ENCODE results near the gene AOPEP.
A peak's percentile ranks its signal among the peaks of the same experiment; 100 is the strongest.

DNA sequence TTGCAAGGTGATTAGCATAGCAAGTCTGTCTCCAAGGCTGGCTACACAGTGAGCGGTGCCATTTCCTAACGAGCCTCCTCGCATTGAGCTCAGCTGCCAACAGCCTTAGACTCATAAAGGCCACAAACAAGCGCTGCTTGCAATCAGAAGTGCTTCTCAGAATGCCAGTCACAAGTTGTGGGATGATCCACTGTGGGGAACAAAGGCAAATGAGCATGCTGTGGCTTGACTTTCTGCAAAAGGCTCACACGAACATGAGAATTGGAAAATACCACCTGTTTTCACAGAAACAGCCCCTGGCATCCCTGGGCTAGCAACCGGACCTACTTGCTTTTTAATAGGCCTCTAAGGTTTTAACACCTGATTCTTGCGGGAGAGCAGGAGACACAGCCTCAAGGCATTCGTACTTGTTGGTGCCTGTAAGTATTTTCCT, 375.5 kb downstream of the AOPEP start:
- TF ChIP-seq, protein P1, sequence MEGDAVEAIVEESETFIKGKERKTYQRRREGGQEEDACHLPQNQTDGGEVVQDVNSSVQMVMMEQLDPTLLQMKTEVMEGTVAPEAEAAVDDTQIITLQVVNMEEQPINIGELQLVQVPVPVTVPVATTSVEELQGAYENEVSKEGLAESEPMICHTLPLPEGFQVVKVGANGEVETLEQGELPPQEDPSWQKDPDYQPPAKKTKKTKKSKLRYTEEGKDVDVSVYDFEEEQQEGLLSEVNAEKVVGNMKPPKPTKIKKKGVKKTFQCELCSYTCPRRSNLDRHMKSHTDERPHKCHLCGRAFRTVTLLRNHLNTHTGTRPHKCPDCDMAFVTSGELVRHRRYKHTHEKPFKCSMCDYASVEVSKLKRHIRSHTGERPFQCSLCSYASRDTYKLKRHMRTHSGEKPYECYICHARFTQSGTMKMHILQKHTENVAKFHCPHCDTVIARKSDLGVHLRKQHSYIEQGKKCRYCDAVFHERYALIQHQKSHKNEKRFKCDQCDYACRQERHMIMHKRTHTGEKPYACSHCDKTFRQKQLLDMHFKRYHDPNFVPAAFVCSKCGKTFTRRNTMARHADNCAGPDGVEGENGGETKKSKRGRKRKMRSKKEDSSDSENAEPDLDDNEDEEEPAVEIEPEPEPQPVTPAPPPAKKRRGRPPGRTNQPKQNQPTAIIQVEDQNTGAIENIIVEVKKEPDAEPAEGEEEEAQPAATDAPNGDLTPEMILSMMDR (IDR thresholded peaks at IDR 0.05): no peak
- TF ChIP-seq POLR2A (IDR thresholded peaks at IDR 0.05): no peak
- no peak for TF ChIP-seq EP300 (IDR thresholded peaks at IDR 0.05)
- TF ChIP-seq POLR2AphosphoS5 (IDR thresholded peaks at IDR 0.05): peak in 2 of 3 donors; percentile 54 to 62

Measured in suprapubic skin (tissue), 4 donors.